ENCODE data around the gene TGFB2.
"Not testable (repeated sequence)": the region's sequence is repeated elsewhere in the genome, so short reads cannot be mapped to it uniquely, and the experiment has no call there.

Gene TGFB2

GRCh38 chr1:218344814-218345672 is at the start of gene TGFB2:
TGFB2 (plus strand) TSS chr1:218345336; CDS start chr1:218346702, 1,366 bp downstream.
- peak; percentile 70 for DNase-seq (ENCODE audit: low spot score)

- no peak for DNase-seq (ENCODE audit: low spot score)
These were observed 49.0 kb upstream of the TGFB2 start for GRCh38 chr1:218296162-218296561.

GRCh38 chr1:218297461-218297860 is 47.7 kb upstream of the TGFB2 start:
- DNase-seq (ENCODE audit: low spot score) = no peak

- DNase-seq (ENCODE audit: low spot score) = no peak
These were observed 47.3 kb upstream of the TGFB2 start for GRCh38 chr1:218297867-218298266.

- no peak for DNase-seq (ENCODE audit: low spot score)
These were observed 46.7 kb upstream of the TGFB2 start for GRCh38 chr1:218298398-218298797.

- DNase-seq (ENCODE audit: low spot score) = peak; percentile 59
These were observed 45.7 kb upstream of the TGFB2 start for GRCh38 chr1:218299416-218299815.

- DNase-seq (ENCODE audit: low spot score) = no peak
These were observed 43.9 kb upstream of the TGFB2 start for GRCh38 chr1:218301217-218301616.

GRCh38 chr1:218302155-218302554 is 43.0 kb upstream of the TGFB2 start:
- no peak for DNase-seq (ENCODE audit: low spot score)

GRCh38 chr1:218303176-218303879 is 41.8 kb upstream of the TGFB2 start:
- no peak for DNase-seq (ENCODE audit: low spot score)

- peak; percentile 28 for DNase-seq (ENCODE audit: low spot score)
These were observed 40.7 kb upstream of the TGFB2 start for GRCh38 chr1:218304281-218305039.

GRCh38 chr1:218305472-218306064 is 39.6 kb upstream of the TGFB2 start:
- no peak for DNase-seq (ENCODE audit: low spot score)

GRCh38 chr1:218312509-218312908 is 32.6 kb upstream of the TGFB2 start:
- no peak for DNase-seq (ENCODE audit: low spot score)

- DNase-seq (ENCODE audit: low spot score) = no peak
These were observed 30.8 kb upstream of the TGFB2 start for GRCh38 chr1:218314316-218314715.

- DNase-seq (ENCODE audit: low spot score) = no peak
These were observed 29.5 kb upstream of the TGFB2 start for GRCh38 chr1:218315638-218316037.

GRCh38 chr1:218317061-218317460 is 28.1 kb upstream of the TGFB2 start:
- DNase-seq (ENCODE audit: low spot score) = no peak

- DNase-seq (ENCODE audit: low spot score) = not testable (repeated sequence)
These were observed 25.0 kb upstream of the TGFB2 start for GRCh38 chr1:218320182-218320581.

- no peak for DNase-seq (ENCODE audit: low spot score)
These were observed 22.4 kb upstream of the TGFB2 start for GRCh38 chr1:218322762-218323161.

- DNase-seq (ENCODE audit: low spot score) = no peak
These were observed 21.4 kb upstream of the TGFB2 start for GRCh38 chr1:218323568-218324225.

GRCh38 chr1:218324226-218324580 is 20.9 kb upstream of the TGFB2 start:
- DNase-seq (ENCODE audit: low spot score) = no peak

- no peak for DNase-seq (ENCODE audit: low spot score)
These were observed 16.4 kb upstream of the TGFB2 start for GRCh38 chr1:218328769-218329168.

- peak; percentile 65 for DNase-seq (ENCODE audit: low spot score)
These were observed 15.0 kb upstream of the TGFB2 start for GRCh38 chr1:218330043-218330623.
